SKM-1 (cell line): ENCODE data around the gene GALNT18.
A peak's percentile ranks its signal among the peaks of the same experiment; 100 is the strongest.

Source experiments
- DNase-seq: peaks from one replicate; lab custom pipeline; 2025; ENCODE audit not compliant: unreplicated experiment; lab: John Stamatoyannopoulos, UW

Gene GALNT18

DNA sequence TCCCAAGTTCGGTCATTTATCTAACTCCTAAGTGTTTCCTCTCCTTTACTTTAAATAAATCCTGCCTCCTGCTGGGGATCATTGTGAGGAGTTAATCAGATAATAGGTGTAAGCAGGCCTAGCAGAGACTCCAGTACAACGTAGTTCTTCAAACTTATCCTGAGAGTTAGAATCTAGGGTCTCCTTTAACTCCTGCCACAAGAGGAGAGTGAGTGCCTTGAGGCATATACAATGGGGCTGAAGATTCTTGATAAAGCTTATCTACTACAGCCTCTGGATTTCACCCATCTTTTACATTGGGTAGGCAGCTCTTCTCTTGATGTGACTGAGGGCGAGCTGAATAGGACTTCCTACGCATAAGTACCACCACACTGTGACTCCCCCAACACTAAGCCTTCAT, 3.1 kb upstream of the GALNT18 start:
- DNase-seq, result no peak

DNA sequence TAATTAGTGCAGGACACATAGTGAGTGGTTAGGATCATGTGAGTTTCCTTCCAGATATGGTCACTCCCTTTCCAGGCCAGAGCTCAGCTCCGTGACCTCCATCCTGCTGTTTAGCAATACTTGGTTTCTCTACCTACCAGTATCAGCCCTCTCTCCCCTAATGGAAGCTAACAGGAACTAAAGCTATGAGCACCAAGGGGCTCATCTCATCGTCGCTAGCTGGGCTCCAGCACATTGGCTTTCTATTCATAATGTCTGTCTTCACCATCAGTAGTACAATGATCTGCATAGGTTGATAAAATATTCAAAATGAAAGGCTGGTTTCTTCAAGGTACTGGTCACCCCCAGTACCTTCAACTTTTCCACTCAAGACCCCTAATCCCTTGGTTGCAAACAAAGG, 2.4 kb upstream of the GALNT18 start:
- DNase-seq, result no peak

DNA sequence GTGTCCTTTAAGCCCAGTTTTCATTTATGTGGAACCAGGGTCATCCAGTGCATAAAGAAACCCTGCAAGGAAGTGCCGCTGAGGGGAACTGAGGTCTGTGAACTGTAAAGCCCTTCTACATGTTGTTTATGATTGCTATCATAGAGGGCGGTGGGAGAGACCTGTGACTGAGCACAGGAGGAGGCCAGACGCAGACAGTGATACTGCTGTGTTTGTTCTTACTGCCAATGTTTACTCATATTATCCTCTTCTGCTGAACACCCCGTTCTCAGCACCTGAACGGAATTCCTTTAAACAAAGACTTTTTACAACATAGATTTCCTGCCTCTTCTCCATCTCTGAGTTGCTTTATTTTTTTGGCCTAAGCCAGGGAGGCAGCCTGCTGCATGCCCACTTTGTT, 967 bp upstream of the GALNT18 start:
- no peak for DNase-seq

DNA sequence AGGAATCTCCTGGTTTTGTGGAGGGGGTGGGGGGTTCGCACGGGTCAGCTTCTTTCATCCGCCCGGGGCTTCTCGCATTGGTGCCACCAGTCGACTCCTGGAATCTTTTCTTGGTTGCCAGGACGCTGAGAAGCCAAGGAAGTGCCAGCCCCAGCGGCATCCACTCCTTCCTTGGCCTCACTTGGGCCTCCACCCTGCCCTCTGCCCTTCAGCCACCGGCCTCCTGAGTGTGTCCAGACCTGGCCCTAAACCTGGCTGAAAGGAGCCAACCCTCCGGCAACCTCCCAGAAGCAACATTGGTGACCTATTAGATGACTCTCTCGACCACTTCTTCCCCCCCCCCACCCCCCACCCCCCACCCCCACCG, 518 bp upstream of the GALNT18 start:
- DNase-seq, result no peak

DNA sequence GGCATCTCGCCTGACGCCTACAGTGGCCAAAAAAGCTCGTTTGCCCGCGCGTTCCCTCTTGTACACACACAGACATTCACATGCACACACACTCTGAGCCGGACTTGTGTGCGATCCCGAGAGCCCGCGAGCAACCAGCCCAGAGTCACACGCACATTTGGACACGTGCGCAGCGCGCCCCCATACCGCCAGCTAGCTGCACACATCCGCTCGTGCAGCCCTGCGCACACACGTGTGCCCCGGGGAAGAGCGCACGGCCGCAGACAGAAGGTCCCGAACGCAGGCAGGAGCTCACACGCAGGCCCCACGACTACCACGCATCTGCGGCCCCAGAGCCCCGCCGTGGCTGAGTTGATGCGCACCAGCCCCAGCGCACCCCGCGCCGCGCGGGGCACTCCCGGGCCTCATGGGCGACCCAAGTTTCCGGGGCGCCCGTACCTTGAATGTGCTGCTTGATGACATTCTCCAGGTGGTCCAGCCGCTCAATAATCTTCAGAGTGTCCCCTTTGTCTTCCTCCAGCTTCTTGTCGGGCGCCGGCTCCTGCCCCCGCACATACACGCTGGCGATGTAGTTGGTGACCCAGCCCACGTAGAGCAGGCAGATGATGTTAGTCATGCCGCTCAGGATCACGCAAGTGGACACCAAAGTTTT, 758 bp downstream of the GALNT18 start:
- DNase-seq, result peak; percentile 14

DNA sequence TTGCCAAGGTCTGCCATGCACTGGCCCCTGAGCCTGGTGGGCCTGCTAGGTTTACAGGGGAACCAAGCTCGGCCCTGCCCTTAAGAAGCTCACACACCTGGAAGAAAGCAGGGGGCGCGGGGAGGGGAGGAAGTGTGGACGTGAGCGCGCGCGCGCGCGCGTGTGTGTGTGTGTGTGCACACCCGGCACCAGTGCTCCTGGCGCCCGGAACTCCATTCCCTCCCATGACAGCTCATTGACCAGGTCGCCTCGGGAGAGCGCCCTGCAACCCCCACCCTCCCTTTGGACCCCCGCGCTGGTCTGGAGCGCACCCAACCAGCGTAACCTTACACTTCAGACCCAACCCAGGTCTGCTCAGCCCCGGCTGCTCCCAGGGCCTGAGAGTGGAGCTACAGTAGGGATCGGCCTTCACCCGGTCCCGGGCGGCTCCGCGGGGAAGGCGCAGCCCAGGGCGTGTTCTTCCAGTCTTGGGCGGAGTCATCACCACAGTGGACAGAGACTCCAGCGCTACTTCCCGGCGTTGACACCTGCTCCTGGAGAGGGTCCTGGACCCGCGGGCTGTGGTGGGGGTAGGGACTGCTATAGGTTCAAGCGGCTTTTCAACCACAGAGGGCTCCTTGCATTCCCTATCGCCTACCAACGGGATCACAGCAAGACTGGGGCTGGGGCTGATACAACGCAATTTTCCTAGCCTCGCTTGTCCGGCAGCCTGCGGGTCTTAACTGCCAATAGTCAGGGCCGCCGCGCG, 1.5 kb downstream of the GALNT18 start:
- peak; percentile 9 for DNase-seq

DNA sequence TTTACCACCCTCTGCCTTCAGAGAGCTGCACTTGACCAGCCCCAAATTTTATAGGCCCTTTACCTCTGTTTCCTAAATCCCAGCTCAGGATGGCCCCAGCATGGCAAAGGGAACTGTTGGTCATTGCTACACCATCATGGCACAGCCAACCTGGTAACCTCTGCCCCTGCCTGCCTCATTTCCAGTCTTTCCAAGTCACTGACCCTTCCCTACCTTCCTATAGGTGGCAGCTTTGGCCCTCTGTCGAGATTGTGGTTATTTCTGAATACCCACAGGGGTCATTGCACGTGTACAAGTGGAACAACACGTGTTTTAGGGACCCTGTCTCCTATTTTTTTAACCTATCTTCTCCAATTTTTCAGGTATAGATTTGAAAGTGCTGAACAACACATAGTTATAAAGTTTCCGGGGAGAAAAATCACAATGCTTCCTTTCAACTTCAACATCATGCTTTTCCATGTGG, 2.8 kb downstream of the GALNT18 start:
- DNase-seq, result no peak

DNA sequence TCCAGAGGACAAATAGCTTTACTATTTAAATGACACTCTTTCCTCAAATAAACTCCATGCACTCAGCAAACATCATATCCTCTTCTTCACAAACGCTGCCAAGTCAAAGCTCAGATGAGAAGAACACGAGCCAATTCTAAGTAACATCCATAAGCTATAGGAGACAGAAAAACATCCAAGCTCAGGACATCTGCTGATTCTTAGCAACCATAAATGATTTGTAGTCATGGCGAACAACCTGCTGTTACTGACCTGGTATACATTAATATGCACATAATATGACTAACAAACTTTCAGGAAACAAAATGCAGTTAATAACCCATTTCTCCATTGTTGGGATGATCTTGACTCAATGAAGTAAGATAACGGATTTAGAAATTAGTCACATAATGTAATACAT, 6.7 kb downstream of the GALNT18 start:
- DNase-seq, result no peak

DNA sequence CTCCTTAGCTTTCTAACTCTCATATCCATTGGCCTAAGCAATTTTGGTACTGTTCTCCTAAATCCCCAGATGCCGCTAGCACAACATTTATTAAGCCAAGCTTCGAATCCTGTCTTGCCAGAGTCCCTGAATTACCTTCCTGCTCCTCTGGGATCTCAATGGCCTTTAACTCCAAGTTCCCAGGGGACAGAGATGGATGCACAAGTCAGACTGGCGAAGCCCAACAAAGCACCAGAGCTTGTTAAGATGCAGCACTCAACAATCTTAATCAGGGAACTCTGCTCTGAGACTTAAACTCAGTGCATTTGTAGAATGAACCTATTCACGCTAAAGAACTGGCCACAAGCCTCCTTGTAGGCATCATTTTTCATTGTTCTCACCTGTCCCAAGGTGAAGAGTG, 9.4 kb downstream of the GALNT18 start:
- no peak for DNase-seq

DNA sequence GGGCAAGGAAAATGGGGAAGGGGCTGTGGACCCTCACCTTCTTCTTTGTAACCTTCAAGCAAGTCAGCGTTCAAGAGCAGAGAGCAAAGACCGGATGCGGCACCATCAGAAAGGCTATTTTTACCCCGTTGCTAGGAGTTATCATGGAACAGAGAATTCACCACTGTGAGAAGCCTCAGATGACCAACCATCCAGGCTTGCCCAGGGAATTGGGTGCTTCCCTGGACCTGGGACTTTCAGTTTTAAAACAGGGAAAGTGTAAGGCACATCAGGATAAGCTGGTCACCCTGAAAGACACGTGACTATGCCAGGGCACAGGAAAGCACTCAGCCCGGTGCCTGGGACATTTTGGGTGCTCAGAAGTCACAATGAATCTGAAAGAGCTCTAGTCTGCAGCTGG, 10.4 kb downstream of the GALNT18 start:
- DNase-seq, result no peak

DNA sequence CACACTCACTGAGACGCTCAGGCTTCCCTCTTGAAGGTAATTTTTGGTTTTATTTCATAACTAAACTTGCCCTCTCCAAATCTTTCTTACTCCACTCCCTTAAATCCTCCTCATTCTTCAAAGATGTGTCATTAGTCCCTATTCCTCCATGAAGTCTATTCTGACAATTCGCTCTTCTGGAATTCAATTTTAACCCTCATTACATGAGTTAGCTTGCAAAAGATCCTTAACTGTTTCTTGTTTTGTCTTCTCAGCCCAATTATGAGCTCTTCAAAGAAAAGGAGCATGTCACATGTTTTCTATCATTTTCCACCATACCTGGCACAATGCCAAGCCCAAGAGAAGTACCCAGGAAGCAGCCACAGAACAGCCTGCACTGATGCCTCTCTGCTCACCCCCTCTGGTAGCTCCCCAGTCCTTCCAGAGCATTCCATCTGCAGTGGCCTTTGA, 13.0 kb downstream of the GALNT18 start:
- no peak for DNase-seq

DNA sequence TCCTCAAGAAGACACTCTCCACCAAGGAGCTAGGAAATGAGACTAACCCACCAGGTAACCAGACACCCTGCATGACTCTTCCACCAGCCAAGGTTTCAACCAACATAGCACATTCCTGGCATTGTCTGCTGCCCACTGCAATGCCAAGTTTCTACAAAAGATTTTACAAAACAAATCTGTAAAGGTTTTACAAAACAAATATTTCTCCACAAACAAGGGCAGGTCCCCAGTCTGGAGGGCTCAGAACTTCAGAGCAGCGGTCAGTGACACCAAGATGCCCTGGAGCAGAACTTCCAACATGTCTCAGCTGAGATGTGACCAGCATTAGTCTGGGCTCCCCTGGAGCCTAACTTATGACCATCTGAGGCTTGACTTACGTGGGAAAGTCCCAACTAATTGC, 14.0 kb downstream of the GALNT18 start:
- DNase-seq, result no peak

DNA sequence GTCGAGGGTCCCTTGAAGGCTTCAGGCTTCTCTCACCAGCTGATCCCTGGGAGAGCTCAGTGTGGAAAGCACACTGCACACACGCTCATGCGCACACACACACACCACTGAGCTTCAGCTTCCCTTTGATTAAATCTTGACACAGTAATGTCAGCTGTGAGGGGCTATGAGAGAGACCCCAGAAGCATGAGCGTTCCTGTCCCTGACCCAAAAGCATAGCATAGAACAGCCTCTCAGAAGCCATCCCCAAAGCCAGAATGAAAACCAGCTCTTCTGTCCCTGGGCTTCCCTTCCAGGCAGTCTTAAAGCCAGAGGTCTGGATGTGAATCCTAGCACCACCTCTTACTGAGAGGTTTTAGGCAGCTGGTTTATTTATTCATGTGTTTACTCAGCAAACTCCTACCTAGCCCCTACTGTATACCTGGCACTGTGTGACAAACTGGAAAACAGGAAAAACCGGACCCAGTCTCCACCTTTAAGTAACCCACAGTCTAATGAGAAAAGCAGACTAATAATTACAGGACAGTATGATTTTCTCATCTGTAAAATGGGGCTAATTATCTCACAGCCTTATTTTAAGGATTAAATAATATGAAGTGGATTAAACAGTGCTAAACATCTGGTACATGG, 15.9 kb downstream of the GALNT18 start:
- DNase-seq, result no peak

DNA sequence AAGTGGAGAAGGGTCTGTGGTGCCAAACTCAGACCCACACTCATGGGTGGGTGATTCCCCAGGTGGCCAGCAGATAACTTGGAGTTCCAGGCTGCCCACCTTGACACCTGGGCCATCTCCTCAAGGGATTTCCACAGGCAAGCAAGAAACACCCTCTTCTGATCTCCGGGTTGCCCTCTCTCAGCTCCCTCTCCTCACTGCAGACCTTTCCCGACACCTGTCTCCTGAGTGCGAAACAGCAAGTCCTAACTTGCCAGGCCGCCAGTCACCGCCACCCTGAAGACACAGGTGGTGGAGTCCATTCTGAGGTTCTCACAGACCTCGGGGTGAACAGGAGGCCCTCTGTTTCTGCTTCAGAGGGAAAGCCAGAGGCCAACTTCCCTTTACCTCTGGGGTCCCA, 16.6 kb downstream of the GALNT18 start:
- no peak for DNase-seq

DNA sequence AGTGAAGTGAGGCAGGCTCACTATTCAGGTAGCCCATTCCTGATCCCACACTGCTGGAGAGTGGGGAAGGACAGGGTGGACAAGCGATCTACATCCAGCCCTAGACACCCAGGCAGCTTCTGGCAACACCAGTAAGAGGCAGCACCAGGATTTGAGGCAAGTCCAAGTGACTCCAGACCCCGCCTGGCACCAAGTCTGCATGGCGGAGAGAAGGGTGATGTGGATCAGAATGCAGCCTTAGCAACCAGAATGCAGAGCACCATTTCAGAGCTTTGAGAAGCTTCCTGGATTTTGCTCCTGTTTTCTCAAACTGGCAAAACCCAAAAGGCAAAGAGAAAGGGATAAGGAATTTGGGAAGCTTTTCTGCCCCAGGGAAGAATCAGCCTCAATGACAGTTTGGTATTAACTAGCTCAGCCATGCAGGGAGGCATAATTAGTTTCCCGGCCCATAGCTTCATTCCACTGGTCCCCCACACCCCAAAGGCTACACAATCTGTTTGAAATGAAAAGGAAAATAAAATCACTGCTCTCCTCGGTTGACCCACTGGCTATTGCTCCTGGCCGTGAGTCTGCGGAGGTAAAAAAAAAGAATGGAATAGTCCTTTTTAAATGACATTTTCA, 17.3 kb downstream of the GALNT18 start:
- no peak for DNase-seq

DNA sequence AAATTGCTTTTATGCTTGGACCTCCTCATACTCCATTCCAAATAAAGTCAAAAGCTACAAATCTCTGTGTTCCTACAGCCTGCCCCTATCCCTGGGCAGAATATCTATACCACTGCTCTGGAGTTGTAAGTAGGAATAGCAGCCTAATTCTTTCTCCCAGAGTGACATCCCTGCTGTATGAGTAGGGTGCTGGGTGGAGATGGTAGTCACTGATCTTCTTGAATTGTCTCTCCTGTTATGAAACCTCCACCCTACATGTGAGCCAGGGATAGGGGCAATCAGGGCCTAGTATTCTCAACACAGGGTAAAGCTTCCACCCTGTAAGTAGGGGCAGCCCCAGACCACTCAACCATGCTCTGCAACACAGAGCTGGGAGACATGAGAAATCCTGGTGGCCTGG, 19.8 kb downstream of the GALNT18 start:
- no peak for DNase-seq

DNA sequence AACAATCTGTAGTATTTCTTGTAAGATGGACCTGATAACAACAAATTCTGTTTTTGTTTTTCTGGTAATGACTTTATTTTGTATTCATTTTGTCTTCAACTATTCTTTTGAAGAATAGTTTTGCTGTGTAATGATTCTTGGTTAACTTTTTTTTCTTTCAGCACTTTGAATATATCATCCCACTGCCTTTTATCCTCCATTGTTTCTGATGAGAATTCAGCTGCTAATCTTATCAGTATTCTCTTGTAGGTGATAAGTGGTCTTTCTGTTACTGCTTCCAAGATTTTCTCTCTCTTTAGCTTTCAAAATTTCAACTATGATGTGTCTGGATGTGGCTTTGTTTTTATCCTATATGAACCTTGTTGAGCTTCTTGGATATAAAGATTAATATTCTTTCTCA, 21.5 kb downstream of the GALNT18 start:
- no peak for DNase-seq

DNA sequence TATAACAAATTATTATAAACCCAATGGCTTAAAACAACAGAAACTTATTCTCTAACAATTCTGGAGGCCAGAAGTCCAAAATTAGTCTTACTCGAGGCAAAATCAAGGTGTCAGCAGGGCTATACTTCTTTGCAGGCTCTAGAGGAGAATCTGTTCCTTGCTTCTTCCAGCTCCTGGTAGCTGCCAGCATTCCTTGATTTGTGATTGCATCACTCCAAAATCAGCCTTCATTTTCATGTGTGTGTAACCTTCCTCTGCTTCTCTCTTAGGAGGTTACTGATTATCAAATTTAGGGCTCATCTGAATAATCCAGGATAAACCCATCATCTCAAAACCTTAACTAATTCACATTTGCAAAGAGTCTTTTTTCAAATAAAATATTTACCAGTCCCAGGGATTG, 23.6 kb downstream of the GALNT18 start:
- DNase-seq, result no peak

DNA sequence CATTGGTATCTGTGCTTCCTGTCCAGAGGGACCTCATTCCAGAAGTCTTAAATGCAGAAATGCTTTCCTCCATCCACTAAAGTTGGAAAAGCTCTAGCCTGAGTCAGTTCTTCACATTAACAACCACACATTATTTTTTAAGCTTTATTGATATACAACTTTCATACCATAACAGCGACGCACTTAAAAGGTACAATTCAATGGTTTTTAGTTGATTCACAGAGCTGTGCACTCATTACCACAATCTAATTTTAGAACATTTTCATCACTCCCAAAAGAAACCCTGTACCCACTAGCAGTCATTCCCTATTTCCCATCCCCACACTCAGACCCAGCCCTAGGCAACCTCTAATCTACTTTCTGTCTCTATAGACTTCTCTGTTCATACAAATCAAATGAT, 27.6 kb downstream of the GALNT18 start:
- DNase-seq, result no peak

DNA sequence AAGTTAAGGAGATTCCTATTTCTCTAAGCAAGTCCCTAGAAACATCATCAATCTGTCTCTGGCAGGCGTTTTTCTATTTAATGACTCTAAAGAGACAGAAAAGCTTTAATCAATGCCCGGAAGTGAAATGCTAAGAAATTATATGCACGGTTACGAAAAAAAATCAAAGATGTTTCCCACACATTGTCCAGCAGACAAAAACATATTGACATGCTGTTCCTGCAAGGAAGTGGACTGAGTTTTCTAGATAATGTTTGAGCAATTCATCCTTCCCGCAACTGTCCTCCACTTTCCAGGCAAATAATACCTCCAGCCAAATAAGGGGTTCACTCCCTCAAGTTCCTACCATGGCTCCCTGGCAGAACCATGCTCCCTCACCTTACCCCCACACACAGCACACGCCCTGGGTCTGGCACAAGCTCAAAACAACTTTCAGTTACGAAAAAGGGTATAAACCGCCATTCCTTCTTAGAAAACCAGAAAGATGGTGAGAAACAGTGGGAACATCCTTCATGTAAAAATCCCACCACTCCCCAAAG, 29.6 kb downstream of the GALNT18 start:
- no peak for DNase-seq

DNA sequence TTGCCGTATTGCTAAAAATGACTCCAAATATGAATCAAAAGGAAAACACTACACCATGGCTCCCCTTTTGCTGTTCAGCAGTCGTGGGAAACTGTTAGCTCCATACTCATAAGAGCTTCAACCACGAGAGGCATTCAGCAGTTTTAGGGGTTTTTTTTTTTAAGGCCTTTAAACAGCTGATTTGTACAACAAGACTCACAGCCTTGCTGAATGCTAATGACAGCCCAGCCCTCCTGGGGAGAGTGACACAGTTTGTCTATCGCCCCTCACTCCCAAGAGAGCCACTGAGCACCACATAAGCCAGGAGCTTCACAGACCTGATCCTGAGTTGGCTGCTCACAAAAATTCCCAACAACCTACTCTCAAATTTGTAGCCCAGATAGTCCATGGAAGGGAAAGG, 32.4 kb downstream of the GALNT18 start:
- DNase-seq, result no peak

DNA sequence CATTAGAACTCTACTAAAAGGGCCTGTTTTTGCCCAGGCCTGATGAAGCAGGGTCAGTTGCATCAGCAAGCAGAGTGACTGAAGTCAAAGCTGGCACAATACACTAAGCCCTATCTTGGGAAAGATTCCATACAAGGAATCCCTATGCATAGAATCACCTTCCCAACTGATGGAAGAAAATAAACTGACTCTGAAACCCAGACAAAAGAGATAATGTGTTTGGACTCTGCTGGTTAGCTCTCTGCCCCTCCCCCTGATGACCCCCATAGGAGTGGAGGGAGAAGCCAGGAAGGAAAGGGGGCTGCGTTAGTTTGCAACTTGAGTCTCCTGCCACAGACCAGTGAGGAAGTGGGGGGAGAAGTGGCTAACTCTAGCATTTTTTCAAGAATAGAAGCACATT, 32.9 kb downstream of the GALNT18 start:
- no peak for DNase-seq
